SK-N-SH (cell line): ENCODE data around the gene FOXP1. TPM values are rescaled to one million over a fixed set of nuclear protein-coding genes. Genes with fewer than 3 reads are reported as not detected.

ENCODE experiments used
- CTCF ChIA-PET: fragments of 300-600, 350-600 bp; formaldehyde crosslinking; extraction: SDS; loops from one replicate; lab custom pipeline; 2021; lab: Yijun Ruan, JAX
- POLR2A ChIA-PET: fragments of 350-600 bp; sonication (Branson Sonifier 250); formaldehyde crosslinking; extraction: SDS; loops from one replicate; lab custom pipeline; 2020; ENCODE audit warnings: antibody characterized with exemption, inconsistent platforms; lab: Yijun Ruan, JAX
- DNase-seq: peaks from one replicate; pipeline ENCODE4 v3.0.0; 2012
- H2AFZ ChIP-seq: fragments of 200-600 bp; sonication (generic); 2 replicates; pipeline ENCODE4 v1.8.1; 2016; ENCODE audit warnings: antibody characterized with exemption, mild to moderate bottlenecking, low read depth
- H3F3A ChIP-seq: fragments of 200-600 bp; sonication (generic); replicated peaks from 2 replicates; pipeline ENCODE3; 2016; ENCODE audit warnings: antibody characterized with exemption, mild to moderate bottlenecking; ENCODE audit not compliant: insufficient read depth
- H3K27ac ChIP-seq, 2 experiments: fragments of 200-500 bp in 1 of 2; fragments of 200-600 bp in 1 of 2; sonication (Bioruptor generic) in 1 of 2; sonication (generic), shearing (Covaris generic) in 1 of 2; 2 replicates each; pipeline versions ENCODE4 v1.5.1 to v1.6.1; 2014 to 2016; ENCODE audit warnings: low read depth in 2 of 2, inconsistent platforms in 1 of 2, low read length in 1 of 2, mild to moderate bottlenecking in 1 of 2, mixed read lengths in 1 of 2
- H3K27me3 ChIP-seq: fragments of 200-600 bp; sonication (generic), shearing (Covaris generic); 2 replicates; pipeline ENCODE4 v1.6.1; 2016; ENCODE audit warnings: mixed run types; ENCODE audit not compliant: insufficient read depth
- H3K36me3 ChIP-seq, 2 experiments: fragments of 200-500 bp in 1 of 2; fragments of 200-600 bp in 1 of 2; sonication (Bioruptor generic) in 1 of 2; sonication (generic) in 1 of 2; replicated peaks in 1 of 2; 2 replicates each; pipeline versions ENCODE3 to v1.5.1; 2014 to 2016; ENCODE audit warnings: low read length in 1 of 2, mild to moderate bottlenecking in 1 of 2; ENCODE audit not compliant: insufficient read depth in 2 of 2, control insufficient read depth in 1 of 2
- H3K4me1 ChIP-seq, 2 experiments: fragments of 200-500 bp in 1 of 2; fragments of 200-600 bp in 1 of 2; sonication (Bioruptor generic) in 1 of 2; sonication (generic), shearing (Covaris generic) in 1 of 2; 2 replicates each; pipeline versions ENCODE4 v1.5.1 to v1.6.1; 2014 to 2016; ENCODE audit warnings: low read depth in 1 of 2, low read length in 1 of 2, mixed run types in 1 of 2; ENCODE audit not compliant: insufficient read depth in 2 of 2, control insufficient read depth in 1 of 2
- H3K4me2 ChIP-seq: fragments of 200-600 bp; sonication (generic), shearing (Covaris generic); 2 replicates; pipeline ENCODE4 v1.6.1; 2017; ENCODE audit warnings: mixed run types
- H3K4me3 ChIP-seq, 2 experiments: fragments of 200-500 bp in 1 of 2; fragments of 200-600 bp in 1 of 2; sonication (Bioruptor generic) in 1 of 2; sonication (generic), shearing (Covaris generic) in 1 of 2; 2 replicates each; pipeline versions ENCODE4 v1.5.1 to v1.8.1; 2014 to 2016; ENCODE audit warnings: low read depth in 2 of 2, inconsistent platforms in 1 of 2, low read length in 1 of 2, mild to moderate bottlenecking in 1 of 2, mixed read lengths in 1 of 2, moderate library complexity in 1 of 2
- H3K79me2 ChIP-seq: fragments of 200-600 bp; sonication (generic); 2 replicates; pipeline ENCODE4 v1.8.1; 2017; ENCODE audit warnings: mild to moderate bottlenecking; ENCODE audit not compliant: insufficient read depth
- H3K9ac ChIP-seq: fragments of 200-600 bp; sonication (generic); 2 replicates; pipeline ENCODE4 v1.6.1; 2017; ENCODE audit warnings: mixed run types
- H3K9me2 ChIP-seq: fragments of 200-600 bp; sonication (generic); 2 replicates; pipeline ENCODE4 v1.6.1; 2017; ENCODE audit warnings: mixed run types
- H3K9me3 ChIP-seq: fragments of 200-600 bp; sonication (generic); 2 replicates; pipeline ENCODE4 v1.6.1; 2017; ENCODE audit warnings: mixed run types, mild to moderate bottlenecking, moderate library complexity
- H4K20me1 ChIP-seq: fragments of 200-600 bp; sonication (generic); 2 replicates; pipeline ENCODE4 v1.6.1; 2017; ENCODE audit warnings: mild to moderate bottlenecking, mixed run types; ENCODE audit not compliant: insufficient read depth
- ELF1 ChIP-seq: IDR thresholded peaks from 2 replicates; pipeline ENCODE4 v1.4.0; 2012
- EZH2phosphoT487 ChIP-seq: fragments of 200-600 bp; sonication (generic); IDR thresholded peaks from 2 replicates; pipeline ENCODE4 v1.6.1; 2017; ENCODE audit warnings: low read depth, mixed run types, mild to moderate bottlenecking, antibody characterized with exemption, moderate library complexity, borderline replicate concordance
- FOXJ3 ChIP-seq: sonication (generic); formaldehyde crosslinking; IDR thresholded peaks from 2 replicates; pipeline ENCODE4 v1.5.1; 2020; ENCODE audit warnings: mild to moderate bottlenecking, missing genetic modification reagents
- GABPA ChIP-seq: IDR thresholded peaks from 2 replicates; pipeline ENCODE4 v1.4.0; 2012; ENCODE audit warnings: low read depth, mild to moderate bottlenecking
- GATA2 ChIP-seq: sonication (generic); formaldehyde crosslinking; IDR thresholded peaks from 2 replicates; pipeline ENCODE4 v1.5.0; 2020; ENCODE audit warnings: mild to moderate bottlenecking, missing genetic modification reagents
- JUND ChIP-seq: IDR thresholded peaks from 2 replicates; pipeline ENCODE4 v1.4.0; 2012
- MAX ChIP-seq: IDR thresholded peaks from 2 replicates; pipeline ENCODE4 v1.4.0; 2012; ENCODE audit warnings: low read depth
- MEF2A ChIP-seq: IDR thresholded peaks from 2 replicates; pipeline ENCODE4 v1.4.0; 2012; ENCODE audit warnings: low read depth, borderline replicate concordance
- MXI1 ChIP-seq: IDR thresholded peaks from 2 replicates; pipeline ENCODE4 v1.6.1; 2012; ENCODE audit warnings: mild to moderate bottlenecking, low read depth, low read length, improper control_type of control experiment
- NRF1 ChIP-seq: IDR thresholded peaks from 2 replicates; pipeline ENCODE4 v1.6.1; 2012; ENCODE audit warnings: low read depth, mild to moderate bottlenecking, low read length
- PBX3 ChIP-seq: IDR thresholded peaks from 2 replicates; pipeline ENCODE4; 2012
- POLR2AphosphoS5 ChIP-seq: IDR thresholded peaks from 2 replicates; pipeline ENCODE4 v1.6.1; 2012; ENCODE audit warnings: low read depth, low read length
- RFX5 ChIP-seq: IDR thresholded peaks from 2 replicates; pipeline ENCODE4 v1.6.1; 2012; ENCODE audit warnings: mild to moderate bottlenecking, improper control_type of control experiment, low read length
- RXRA ChIP-seq: IDR thresholded peaks from 2 replicates; pipeline ENCODE4 v1.4.0; 2012; ENCODE audit warnings: low read depth, mild to moderate bottlenecking, borderline replicate concordance
- SMC3 ChIP-seq: IDR thresholded peaks from 2 replicates; pipeline ENCODE4 v1.6.1; 2012; ENCODE audit warnings: low read depth, low read length, improper control_type of control experiment
- TAF1 ChIP-seq: IDR thresholded peaks from 2 replicates; pipeline ENCODE4 v1.6.1; 2012; ENCODE audit warnings: low read depth, mild to moderate bottlenecking, low read length, moderate library complexity, borderline replicate concordance
- TCF12 ChIP-seq: IDR thresholded peaks from 2 replicates; pipeline ENCODE4 v1.4.0; 2012
- TEAD4 ChIP-seq: IDR thresholded peaks from 2 replicates; pipeline ENCODE4 v1.4.0; 2012; ENCODE audit warnings: mild to moderate bottlenecking, borderline replicate concordance; ENCODE audit not compliant: insufficient read depth
- USF1 ChIP-seq: IDR thresholded peaks from 2 replicates; pipeline ENCODE4 v1.4.0; 2012; ENCODE audit warnings: low read depth, borderline replicate concordance
- USF2 ChIP-seq: fragments of 150-350 bp; IDR thresholded peaks from 2 replicates; pipeline ENCODE4 v1.6.1; 2017; ENCODE audit warnings: antibody characterized with exemption, low read length, low read depth, borderline replicate concordance
- ZBTB33 ChIP-seq: IDR thresholded peaks from 2 replicates; pipeline ENCODE4 v1.4.0; 2012; ENCODE audit warnings: low read depth, borderline replicate concordance
- WGBS: methylation state at CpG from one replicate; pipeline ENCODE4 v1.1.6; 2017; ENCODE audit warnings: low lambda C conversion rate; 5-methylcytosine and 5-hydroxymethylcytosine counted together
- polyA plus RNA-seq, 3 experiments: library from polyadenylated mRNA; depleted of rRNA; stranded (reverse); fragments of >200 nt; gene quantifications; 2 replicates each; pipeline ENCODE4 v1.2.3, GENCODE V29; 2012

FOXP1 gene
- polyA plus RNA-seq, 1 of the 3 experiments (the other 2 are of a cell fraction) = 8.8 TPM

GRCh38 chr3:70916375-70917055 lies 667.0 kb downstream of the FOXP1 start:
- H3K27ac ChIP-seq = peak overlapping the region in 1 of 2 experiments; percentile 3; a peak in 1 of 4 replicates
- ChIA-PET CTCF (no interaction called here), POLR2A (no interaction called here)
- peaks cover 0 to 12% of the 10 kb centered on the region in 2 experiments; a peak in 2 of 4 replicates for H3K4me1 ChIP-seq
- DNase-seq = peak; percentile 43
- H3K9me2 ChIP-seq = no peaks in the 10 kb centered on the region
- H3K27me3 ChIP-seq = no peaks in the 10 kb centered on the region
- TF ChIP-seq ZBTB33 (no peak), TAF1 (no peak), FOXJ3 (no peak), RXRA (no peak), USF1 (peak; percentile 46; the same call in 1 of the 2 replicates), MAX (no peak), EZH2phosphoT487 (no peak)
- no peak overlapping the region for H3K9ac ChIP-seq
- H3F3A ChIP-seq = peaks cover 7% of the 10 kb centered on the region
- H3K36me3 ChIP-seq = no peaks in the 10 kb centered on the region
- H3K4me2 ChIP-seq = peak overlapping the region; percentile 7; the same call in 1 of the 2 replicates
- no peak overlapping the region for H2AFZ ChIP-seq
- no peaks in the 10 kb centered on the region for H3K9me3 ChIP-seq
- H3K4me3 ChIP-seq = no peak overlapping the region
- no peaks in the 10 kb centered on the region for H4K20me1 ChIP-seq
- WGBS = 46% methylated on average over 4 of the region's 4 CpGs
- H3K79me2 ChIP-seq = no peaks in the 10 kb centered on the region

GRCh38 chr3:70914862-70915261 lies 668.7 kb downstream of the FOXP1 start:
- no peak overlapping the region for H3K9ac ChIP-seq
- H3K4me2 ChIP-seq = no peak overlapping the region
- no peaks in the 10 kb centered on the region for H3K79me2 ChIP-seq
- peaks cover 0 to 12% of the 10 kb centered on the region in 2 experiments; a peak in 2 of 4 replicates for H3K4me1 ChIP-seq
- CTCF ChIA-PET = interaction anchor here (0.9 kb wide), 1 partner anchor 13 kb away, joined by 3 read pairs; no protein-coding TSS in a partner anchor
- POLR2A ChIA-PET = no interaction called here
- no peak overlapping the region for H3K4me3 ChIP-seq
- H3K27ac ChIP-seq = no peak overlapping the region
- H3F3A ChIP-seq = peaks cover 7% of the 10 kb centered on the region
- H3K9me2 ChIP-seq = no peaks in the 10 kb centered on the region
- no peaks in the 10 kb centered on the region for H4K20me1 ChIP-seq
- no peaks in the 10 kb centered on the region for H3K36me3 ChIP-seq
- WGBS = 95% methylated on average over 1 of the region's 1 CpG
- no peaks in the 10 kb centered on the region for H3K9me3 ChIP-seq
- DNase-seq = no peak
- no peak overlapping the region for H2AFZ ChIP-seq
- no peaks in the 10 kb centered on the region for H3K27me3 ChIP-seq
- TF ChIP-seq MAX (no peak), MEF2A (no peak), PBX3 (no peak), USF2 (no peak), TEAD4 (no peak), ELF1 (no peak), RFX5 (no peak), JUND (no peak), POLR2AphosphoS5 (no peak), USF1 (no peak), RXRA (no peak), NRF1 (no peak), GATA2 (CRISPR knock-in tag) (no peak), SMC3 (no peak), TAF1 (no peak), MXI1 (no peak), GABPA (no peak), TCF12 (no peak), EZH2phosphoT487 (no peak)
